Upper lobe of right lung (tissue), 1 donor: Measurements from ENCODE around the gene BEX3. TPM values are rescaled to one million over a fixed set of nuclear protein-coding genes. Genes with fewer than 3 reads are reported as not detected.
"Not testable (repeated sequence)": the region's sequence is repeated elsewhere in the genome, so short reads cannot be mapped to it uniquely, and the experiment has no call there.

ENCODE experiments used
- ATAC-seq: fragments of 200-7000 bp; cut with Tn5 transposase; one replicate; pipeline ENCODE4 v1.9.1; 2020; ENCODE audit warnings: mild to moderate bottlenecking, moderate library complexity
- DNase-seq: peaks from one replicate; pipeline ENCODE4 v3.0.0-alpha.2; 2020
- H3K27ac ChIP-seq: fragments of 200-600 bp; one replicate; pipeline ENCODE4 v1.8.0; 2022
- H3K27me3 ChIP-seq: fragments of 200-600 bp; one replicate; pipeline ENCODE4 v1.8.0; 2022; ENCODE audit warnings: mild to moderate bottlenecking
- H3K36me3 ChIP-seq: fragments of 200-600 bp; one replicate; pipeline ENCODE4 v1.8.0; 2022
- H3K4me1 ChIP-seq: fragments of 200-600 bp; one replicate; pipeline ENCODE4 v1.8.0; 2022
- H3K4me3 ChIP-seq: fragments of 200-600 bp; one replicate; pipeline ENCODE4 v1.8.0; 2022; ENCODE audit warnings: mild to moderate bottlenecking
- H3K9me3 ChIP-seq: fragments of 200-600 bp; one replicate; pipeline ENCODE4 v1.8.0; 2022
- CTCF ChIP-seq: fragments of 200-600 bp; IDR thresholded peaks from one replicate; pipeline ENCODE4 v1.8.0; 2022; ENCODE audit warnings: antibody characterized with exemption
- intact Hi-C: fragments of 100-400 bp; cut with DNase I; formaldehyde crosslinking; loops from one replicate; pipeline ENCODE4 v1.11.0; 2022
- total RNA-seq: library from RNA; stranded (reverse); fragmentation: NEBNext Ultra II Directional; extraction: Animal tissue kit (Norgen Biotek cat#: 25700); gene quantifications from one replicate; pipeline ENCODE4 v1.2.1, GENCODE V29; 2021
- donor health status: DM: no; HTN: yes; CAD: no; lungs with severe emphysema.

The BEX3 gene
- total RNA-seq, 1 donor from 2014 or later: 124 TPM

- H3K9me3 ChIP-seq: no peaks in the 10 kb centered on the region
- TF ChIP-seq CTCF: no peak
- no peak overlapping the region for H3K4me3 ChIP-seq
- H3K27me3 ChIP-seq: no peaks in the 10 kb centered on the region
- intact Hi-C loops: loop anchor here (10.0 kb wide), 1 partner anchor 120 kb away; no protein-coding TSS in a partner anchor
- no peaks in the 10 kb centered on the region for H3K36me3 ChIP-seq
- no peak overlapping the region for H3K27ac ChIP-seq
- H3K4me1 ChIP-seq: no peaks in the 10 kb centered on the region
- no peak for ATAC-seq
- DNase-seq: no peak
These were observed 31.7 kb upstream of the BEX3 start for GRCh38 chrX:103344606-103345005.

GRCh38 chrX:103347682-103348397 is 28.5 kb upstream of the BEX3 start:
- intact Hi-C loops: loop anchor here (10.0 kb wide), 1 partner anchor 117 kb away; no protein-coding TSS in a partner anchor
- no peak for DNase-seq
- no peaks in the 10 kb centered on the region for H3K4me1 ChIP-seq
- H3K36me3 ChIP-seq: no peaks in the 10 kb centered on the region
- no peak for ATAC-seq
- TF ChIP-seq CTCF: no peak
- H3K4me3 ChIP-seq: no peak overlapping the region
- H3K27me3 ChIP-seq: no peaks in the 10 kb centered on the region
- no peaks in the 10 kb centered on the region for H3K9me3 ChIP-seq
- H3K27ac ChIP-seq: no peak overlapping the region

- ATAC-seq (peak; percentile 95), DNase-seq (peak; percentile 65)
- Histone ChIP-seq H3K4me1 (no peaks in the 10 kb centered on the region), H3K9me3 (no peaks in the 10 kb centered on the region), H3K27me3 (no peaks in the 10 kb centered on the region), H3K36me3 (no peaks in the 10 kb centered on the region), H3K27ac (peak within 1 kb of the TSS; percentile 81), H3K4me3 (peak within 1 kb of the TSS; percentile 61)
- intact Hi-C loops: no loop called here
- no peak for TF ChIP-seq CTCF
These were observed 20.1 kb upstream of the BEX3 start, which contains the start of gene TCEAL9 for GRCh38 chrX:103356130-103356798. TSS of gene TCEAL9 (plus strand) at chrX:103356506. CDS start at chrX:103357685, 1,179 bp downstream.

- ATAC-seq: peak; percentile 59
- intact Hi-C loops: no loop called here
- no peak for DNase-seq
These were observed 19.5 kb upstream of the BEX3 start for GRCh38 chrX:103356858-103357257.

GRCh38 chrX:103357871-103358270 is 18.5 kb upstream of the BEX3 start:
- intact Hi-C loops: no loop called here
- Histone ChIP-seq H3K27me3 (no peaks in the 10 kb centered on the region), H3K4me3 (peak overlapping the region; percentile 61), H3K4me1 (no peaks in the 10 kb centered on the region), H3K36me3 (no peaks in the 10 kb centered on the region), H3K9me3 (no peaks in the 10 kb centered on the region), H3K27ac (no peak overlapping the region)
- TF ChIP-seq CTCF: no peak
- DNase-seq (no peak), ATAC-seq (no peak)

More at GRCh38 chrX:103356858-103357257, 19.5 kb upstream of the BEX3 start:
- Histone ChIP-seq H3K4me3 (peak overlapping the region; percentile 61), H3K4me1 (no peaks in the 10 kb centered on the region), H3K36me3 (no peaks in the 10 kb centered on the region), H3K27me3 (no peaks in the 10 kb centered on the region), H3K9me3 (no peaks in the 10 kb centered on the region), H3K27ac (peak overlapping the region; percentile 81)
- no peak for TF ChIP-seq CTCF

DNA sequence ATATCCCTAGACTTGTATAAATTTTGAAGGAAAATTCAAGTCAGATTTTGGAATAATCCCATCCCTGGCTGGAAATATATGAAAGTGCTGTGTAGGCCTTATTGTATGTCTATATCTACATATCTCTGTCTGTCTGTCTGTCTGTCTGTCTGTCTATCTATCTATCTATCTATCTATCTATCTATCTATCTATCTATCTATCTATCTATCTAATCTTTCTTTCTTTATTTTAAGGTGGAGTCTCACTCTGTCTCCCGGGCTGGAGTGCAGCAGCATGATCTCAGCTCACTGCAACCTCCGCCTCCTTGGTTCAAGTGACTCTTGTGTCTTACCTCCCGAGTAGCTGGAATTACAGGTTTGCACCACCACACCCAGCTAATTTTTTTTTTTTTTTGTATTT is 16.7 kb upstream of the BEX3 start:
- H3K4me1 ChIP-seq, H3K27me3 ChIP-seq, ATAC-seq, H3K27ac ChIP-seq, DNase-seq, H3K4me3 ChIP-seq, H3K36me3 ChIP-seq, H3K9me3 ChIP-seq, intact Hi-C loops: not testable (repeated sequence)
